GM23338 (cell line): ENCODE measurements around the gene STK11IP.

ENCODE experiments used
- POLR2AphosphoS5 ChIP-seq: IDR thresholded peaks from 2 replicates; pipeline ENCODE4 v1.6.1; 2016; ENCODE audit warnings: antibody characterized with exemption, low read depth
- ZNF331 ChIP-seq: fragments of 250-450 bp; sonication (Bioruptor Pico); IDR thresholded peaks from 2 replicates; pipeline ENCODE4 v1.5.0; 2020; ENCODE audit warnings: low read depth, mild to moderate bottlenecking, moderate library complexity
- TF ChIP-seq, protein P1 (sequence below), 2 experiments: fragments of 200-600 bp in 1 of 2; sonication (generic) in 1 of 2; conservative IDR thresholded peaks; 2 replicates each; pipeline versions ENCODE4 v1.5.1 to v1.6.1; 2016 to 2017; ENCODE audit warnings: antibody characterized with exemption in 2 of 2, low read depth in 2 of 2, mild to moderate bottlenecking in 2 of 2, moderate library complexity in 1 of 2

- no peak for TF ChIP-seq POLR2AphosphoS5
- no peak for TF ChIP-seq ZNF331 (CRISPR knock-in tag)
- TF ChIP-seq, protein P1, sequence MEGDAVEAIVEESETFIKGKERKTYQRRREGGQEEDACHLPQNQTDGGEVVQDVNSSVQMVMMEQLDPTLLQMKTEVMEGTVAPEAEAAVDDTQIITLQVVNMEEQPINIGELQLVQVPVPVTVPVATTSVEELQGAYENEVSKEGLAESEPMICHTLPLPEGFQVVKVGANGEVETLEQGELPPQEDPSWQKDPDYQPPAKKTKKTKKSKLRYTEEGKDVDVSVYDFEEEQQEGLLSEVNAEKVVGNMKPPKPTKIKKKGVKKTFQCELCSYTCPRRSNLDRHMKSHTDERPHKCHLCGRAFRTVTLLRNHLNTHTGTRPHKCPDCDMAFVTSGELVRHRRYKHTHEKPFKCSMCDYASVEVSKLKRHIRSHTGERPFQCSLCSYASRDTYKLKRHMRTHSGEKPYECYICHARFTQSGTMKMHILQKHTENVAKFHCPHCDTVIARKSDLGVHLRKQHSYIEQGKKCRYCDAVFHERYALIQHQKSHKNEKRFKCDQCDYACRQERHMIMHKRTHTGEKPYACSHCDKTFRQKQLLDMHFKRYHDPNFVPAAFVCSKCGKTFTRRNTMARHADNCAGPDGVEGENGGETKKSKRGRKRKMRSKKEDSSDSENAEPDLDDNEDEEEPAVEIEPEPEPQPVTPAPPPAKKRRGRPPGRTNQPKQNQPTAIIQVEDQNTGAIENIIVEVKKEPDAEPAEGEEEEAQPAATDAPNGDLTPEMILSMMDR (conservative IDR thresholded peaks at IDR 0.05; ENCODE audit: low read depth in 2 of 2), result no peak
Measured at GRCh38 chr2:219603771-219604170, 6.1 kb downstream of the STK11IP start.
